ENCODE results near the gene AKAP13.
A peak's percentile ranks its signal among the peaks of the same experiment; 100 is the strongest.

The AKAP13 gene

DNA sequence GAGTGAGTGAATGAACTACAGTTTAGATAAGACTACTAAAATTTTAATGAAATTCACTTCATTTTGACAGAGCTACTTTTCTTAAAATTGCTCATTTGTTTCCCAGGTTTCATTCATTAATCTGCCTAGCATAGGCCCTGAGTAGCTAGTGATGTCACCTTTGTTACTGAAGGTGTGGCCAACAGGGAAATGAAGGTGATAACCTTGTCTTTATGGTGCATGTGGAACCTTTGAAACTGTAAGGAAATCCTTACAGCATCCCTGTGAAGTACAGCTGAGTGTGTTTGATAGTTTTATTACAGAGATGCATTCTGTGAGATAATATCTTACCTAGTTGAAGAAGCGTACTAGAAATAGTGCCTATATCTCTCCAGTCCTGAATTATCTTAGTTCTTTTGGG is 112.9 kb downstream of the AKAP13 start:
- no peak for DNase-seq (ENCODE audit: low read depth)
- no peak overlapping the region for H3K4me3 ChIP-seq (ENCODE audit: control insufficient read depth, low read depth, low read length)
- TF ChIP-seq, protein P1, sequence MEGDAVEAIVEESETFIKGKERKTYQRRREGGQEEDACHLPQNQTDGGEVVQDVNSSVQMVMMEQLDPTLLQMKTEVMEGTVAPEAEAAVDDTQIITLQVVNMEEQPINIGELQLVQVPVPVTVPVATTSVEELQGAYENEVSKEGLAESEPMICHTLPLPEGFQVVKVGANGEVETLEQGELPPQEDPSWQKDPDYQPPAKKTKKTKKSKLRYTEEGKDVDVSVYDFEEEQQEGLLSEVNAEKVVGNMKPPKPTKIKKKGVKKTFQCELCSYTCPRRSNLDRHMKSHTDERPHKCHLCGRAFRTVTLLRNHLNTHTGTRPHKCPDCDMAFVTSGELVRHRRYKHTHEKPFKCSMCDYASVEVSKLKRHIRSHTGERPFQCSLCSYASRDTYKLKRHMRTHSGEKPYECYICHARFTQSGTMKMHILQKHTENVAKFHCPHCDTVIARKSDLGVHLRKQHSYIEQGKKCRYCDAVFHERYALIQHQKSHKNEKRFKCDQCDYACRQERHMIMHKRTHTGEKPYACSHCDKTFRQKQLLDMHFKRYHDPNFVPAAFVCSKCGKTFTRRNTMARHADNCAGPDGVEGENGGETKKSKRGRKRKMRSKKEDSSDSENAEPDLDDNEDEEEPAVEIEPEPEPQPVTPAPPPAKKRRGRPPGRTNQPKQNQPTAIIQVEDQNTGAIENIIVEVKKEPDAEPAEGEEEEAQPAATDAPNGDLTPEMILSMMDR (IDR thresholded peaks at IDR 0.05; ENCODE audit: control insufficient read depth, insufficient read depth, low read depth, low read length, missing control alignments) = no peak

DNA sequence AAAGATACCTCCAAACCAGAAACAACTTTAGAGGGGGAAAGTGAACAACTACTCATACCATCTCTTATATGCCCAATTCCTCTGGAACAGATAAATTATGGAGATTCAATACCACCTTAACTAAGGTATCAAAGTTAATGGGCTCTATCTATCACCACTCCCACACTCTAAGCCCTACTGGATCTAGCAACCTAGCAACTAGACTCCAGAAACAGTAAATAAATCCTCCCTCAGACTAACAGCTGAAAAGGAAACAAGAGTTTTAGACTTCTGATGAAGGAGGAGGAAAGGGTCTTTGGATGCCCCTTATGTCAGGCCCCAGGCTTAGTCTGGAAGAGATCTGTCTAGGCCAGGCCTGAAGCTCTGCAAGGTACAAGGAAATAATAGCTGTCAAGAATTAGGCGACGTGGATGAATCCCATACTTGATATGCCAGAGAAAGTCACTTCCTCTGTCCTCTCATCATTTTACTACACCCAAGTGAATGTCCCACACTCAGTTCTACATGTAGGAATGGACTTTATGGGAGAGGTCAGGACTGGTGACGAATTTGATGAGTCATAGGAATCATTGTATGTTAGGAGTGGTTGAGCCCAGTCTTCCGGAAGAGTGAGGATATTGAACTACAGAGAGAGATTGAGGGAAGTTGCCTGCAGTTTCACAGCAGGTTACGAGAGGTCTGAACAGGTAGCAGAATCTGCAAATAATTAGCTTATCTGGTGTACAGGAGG is 113.8 kb downstream of the AKAP13 start:
- no peak overlapping the region for H3K4me3 ChIP-seq (ENCODE audit: control insufficient read depth, low read depth, low read length)
- TF ChIP-seq, protein P1 (IDR thresholded peaks at IDR 0.05; ENCODE audit: control insufficient read depth, insufficient read depth, low read depth, low read length, missing control alignments) = no peak
- DNase-seq (ENCODE audit: low read depth) = peak; percentile 64

DNA sequence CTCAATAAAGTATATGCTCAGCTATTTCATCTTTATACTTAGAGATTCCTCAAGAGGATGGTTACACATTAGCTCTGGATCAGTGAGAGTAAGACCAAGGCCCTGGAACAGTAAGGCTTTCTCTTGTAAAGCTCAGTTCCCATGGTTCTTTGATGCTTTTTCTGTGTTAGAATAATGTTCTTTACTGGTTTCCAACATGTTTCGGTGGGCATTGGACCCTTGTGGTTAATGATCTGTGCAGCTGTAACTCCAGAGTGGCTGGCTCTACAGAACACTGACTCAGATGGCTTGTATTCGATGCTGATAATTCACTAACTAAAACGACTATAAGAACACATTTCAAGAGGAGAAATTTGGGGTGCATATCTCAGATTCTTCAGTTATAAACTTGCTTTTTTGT is 114.7 kb downstream of the AKAP13 start:
- TF ChIP-seq, protein P1 (IDR thresholded peaks at IDR 0.05; ENCODE audit: control insufficient read depth, insufficient read depth, low read depth, low read length, missing control alignments) = no peak
- DNase-seq (ENCODE audit: low read depth) = no peak
- H3K4me3 ChIP-seq (ENCODE audit: control insufficient read depth, low read depth, low read length) = no peak overlapping the region

DNA sequence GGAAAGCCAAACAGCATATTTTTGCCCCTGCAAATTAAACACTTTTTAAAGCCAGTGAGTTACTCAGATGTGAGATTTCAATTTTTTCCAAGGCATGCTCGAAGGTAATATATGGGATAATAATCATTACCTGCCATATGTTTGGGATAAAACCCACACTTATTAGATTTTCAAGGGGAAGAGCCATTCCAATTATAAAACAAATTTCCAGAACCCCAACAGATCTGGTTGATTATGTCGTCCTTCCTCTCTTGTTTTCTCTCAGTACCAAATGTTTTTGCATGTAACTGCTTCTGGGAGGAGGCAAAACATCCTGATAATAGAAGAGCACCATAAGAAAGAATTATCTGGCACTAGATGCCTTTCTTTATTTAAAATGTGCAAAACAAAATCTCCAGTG is 115.1 kb downstream of the AKAP13 start:
- no peak for DNase-seq (ENCODE audit: low read depth)
- TF ChIP-seq, protein P1 (IDR thresholded peaks at IDR 0.05; ENCODE audit: control insufficient read depth, insufficient read depth, low read depth, low read length, missing control alignments) = no peak
- no peak overlapping the region for H3K4me3 ChIP-seq (ENCODE audit: control insufficient read depth, low read depth, low read length)

DNA sequence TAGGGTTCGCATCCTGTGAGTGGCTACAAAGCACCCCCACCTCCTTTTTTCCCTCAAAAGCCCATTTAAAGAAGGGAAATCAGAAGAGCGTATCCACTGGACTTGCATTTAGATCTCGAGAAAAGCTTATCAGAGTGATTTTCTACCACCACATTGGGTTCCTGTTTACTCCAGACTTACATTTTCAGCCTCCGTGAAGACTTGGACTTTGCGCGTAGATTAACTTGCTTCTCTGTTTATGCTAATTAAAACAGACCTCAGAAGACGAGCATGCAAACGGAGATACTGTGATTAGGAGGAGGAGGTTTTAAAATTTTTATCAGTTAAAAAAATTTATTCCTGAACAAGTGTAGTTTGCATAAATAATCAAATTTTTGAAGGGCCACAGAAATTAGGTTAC is 115.7 kb downstream of the AKAP13 start:
- H3K4me3 ChIP-seq (ENCODE audit: control insufficient read depth, low read depth, low read length) = no peak overlapping the region
- DNase-seq (ENCODE audit: low read depth) = no peak
- TF ChIP-seq, protein P1 (IDR thresholded peaks at IDR 0.05; ENCODE audit: control insufficient read depth, insufficient read depth, low read depth, low read length, missing control alignments) = no peak

DNA sequence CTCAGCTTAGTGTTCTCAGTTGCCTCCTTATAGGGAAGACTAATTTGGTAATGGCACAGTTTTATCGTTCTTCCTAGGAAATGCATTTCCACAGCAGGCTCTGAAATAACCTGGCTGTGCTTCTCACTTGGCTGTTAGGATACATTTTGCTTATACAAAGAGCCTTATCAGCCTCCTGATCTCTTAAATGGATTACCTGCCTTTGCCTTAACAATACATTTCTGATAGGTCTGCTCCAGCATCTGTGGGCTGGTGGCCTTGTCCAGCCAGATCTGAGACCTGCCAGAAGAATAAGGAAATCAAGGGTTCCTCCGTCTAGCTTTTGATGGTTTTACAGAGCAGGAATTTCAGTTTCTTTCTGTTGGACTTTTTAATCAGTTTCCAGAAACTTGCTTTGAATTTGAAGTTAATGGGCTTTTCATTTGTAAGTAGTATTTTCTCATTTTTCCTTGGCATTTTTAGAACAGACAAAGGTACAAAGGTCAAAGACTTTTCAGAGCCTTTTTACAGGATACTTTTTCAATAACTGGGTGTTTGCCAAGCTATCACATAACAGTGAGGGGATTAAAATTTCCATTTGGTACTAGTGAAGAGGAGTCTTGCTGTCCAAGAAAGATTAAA is 116.3 kb downstream of the AKAP13 start:
- DNase-seq (ENCODE audit: low read depth) = no peak
- no peak overlapping the region for H3K4me3 ChIP-seq (ENCODE audit: control insufficient read depth, low read depth, low read length)
- TF ChIP-seq, protein P1 (IDR thresholded peaks at IDR 0.05; ENCODE audit: control insufficient read depth, insufficient read depth, low read depth, low read length, missing control alignments) = no peak
